ENCODE data around the gene MED25. TPM values are rescaled to one million over a fixed set of nuclear protein-coding genes. Genes with fewer than 3 reads are reported as not detected.

Gene MED25
- total and polyA plus RNA-seq, 2 of the 8 experiments (the other 6 are each of a cell fraction or from before 2014, with no cell fraction given): 21.6 to 71.4 TPM

GRCh38 chr19:49799271-49799797 is 18.8 kb upstream of the MED25 start (continued):
- no peak for TF ChIP-seq RFX5 (IDR thresholded peaks at IDR 0.05; ENCODE audit: borderline replicate concordance, low read depth, low read length)
